ENCODE results near the gene RASSF1. TPM values are rescaled to one million over a fixed set of nuclear protein-coding genes. Genes with fewer than 3 reads are reported as not detected.

RASSF1 gene
- total RNA-seq, 1 experiment from 2014 or later: 29.6 TPM

DNA sequence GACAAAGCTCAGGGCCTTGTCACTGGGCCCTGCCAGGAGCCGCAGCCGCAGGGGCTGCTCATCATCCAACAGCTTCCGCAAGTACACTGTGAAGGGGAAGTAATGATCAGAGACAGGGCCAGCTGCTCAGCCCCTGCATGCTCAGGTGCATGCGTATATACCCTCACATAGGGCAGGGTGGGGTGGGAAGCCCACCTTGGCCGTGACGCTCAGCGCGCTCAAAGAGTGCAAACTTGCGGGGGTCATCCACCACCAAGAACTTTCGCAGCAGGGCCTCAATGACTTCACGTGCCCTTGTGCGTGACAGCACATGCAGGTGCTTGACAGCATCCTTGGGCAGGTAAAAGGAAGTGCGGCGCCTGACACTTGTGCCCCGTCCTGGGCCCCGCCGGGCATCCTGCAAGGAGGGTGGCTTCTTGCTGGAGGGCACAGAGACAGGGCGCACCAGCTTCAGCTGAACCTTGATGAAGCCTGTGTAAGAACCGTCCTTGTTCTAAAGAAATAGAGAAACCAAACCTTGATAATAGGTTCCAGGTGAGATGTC lies 9.2 kb downstream of the RASSF1 start:
- ChIA-PET RAD21 (ENCODE audit: low non-redundant PET in 1 of 2, low total read pairs in 2 of 2, uncharacterized antibody in 2 of 2, unreplicated experiment in 2 of 2) (no interaction called here), CTCF (no interaction called here), POLR2A (no interaction called here)
- Histone ChIP-seq H3K4me2 (ENCODE audit: low read length) (no peak overlapping the region), H3K9me2 (ENCODE audit: insufficient read depth) (no peaks in the 10 kb centered on the region), H3K9ac (ENCODE audit: low read length) (no peak overlapping the region), H3K27ac (ENCODE audit: low read depth, low read length) (no peak overlapping the region), H2AFZ (ENCODE audit: low read depth, low read length, poor library complexity, severe bottlenecking) (no peak overlapping the region), H3K27me3 (ENCODE audit: insufficient read depth, low read length) (no peaks in the 10 kb centered on the region), H3K4me3 (replicated peaks in 1 of 2; ENCODE audit: low read depth in 1 of 2, low read length in 2 of 2) (no peak overlapping the region), H3K36me3 (ENCODE audit: control insufficient read depth in 1 of 2, insufficient read depth in 2 of 2, low read length in 2 of 2) (peaks cover 30 to 37% of the 10 kb centered on the region in 2 experiments; a peak in 3 of 4 replicates), H3K79me2 (ENCODE audit: insufficient read depth, low read length) (peaks cover 75% of the 10 kb centered on the region), H3K4me1 (ENCODE audit: control insufficient read depth in 1 of 2, insufficient read depth in 2 of 2, low read length in 2 of 2) (peaks cover 18 to 36% of the 10 kb centered on the region in 2 experiments), H4K20me1 (ENCODE audit: insufficient read depth) (no peaks in the 10 kb centered on the region; the same call in 1 of the 2 replicates), H3K9me3 (ENCODE audit: control insufficient read depth in 1 of 2, insufficient read depth in 1 of 2, low read depth in 1 of 2, low read length in 2 of 2) (no peaks in the 10 kb centered on the region)
- intact Hi-C loops (cut with micrococcal nuclease): no loop called here
- ATAC-seq: no peak
- BruUV-seq (replicated peaks): no TSS peak
- TF ChIP-seq ZFX (IDR thresholded peaks at IDR 0.05) (no peak), SIN3A (IDR thresholded peaks at IDR 0.05; ENCODE audit: low read depth) (no peak), CTCF (IDR thresholded peaks at IDR 0.05 in 2 of 3, conservative IDR thresholded peaks at IDR 0.05 in 1 of 3; ENCODE audit: borderline replicate concordance in 1 of 3, insufficient read depth in 1 of 3, low read depth in 2 of 3, low read length in 2 of 3) (no peak), ELF1 (IDR thresholded peaks at IDR 0.05; ENCODE audit: borderline replicate concordance, low read depth) (no peak), MAX (IDR thresholded peaks at IDR 0.05) (no peak), SRF (IDR thresholded peaks at IDR 0.05; ENCODE audit: low read depth) (no peak), EZH2phosphoT487 (IDR thresholded peaks at IDR 0.05; ENCODE audit: borderline replicate concordance) (no peak), ZNF274 (IDR thresholded peaks at IDR 0.05; ENCODE audit: low read depth, low read length) (no peak), SP1 (IDR thresholded peaks at IDR 0.05; ENCODE audit: low read depth) (no peak), EGR1 (IDR thresholded peaks at IDR 0.05; ENCODE audit: low read depth) (no peak), POLR2AphosphoS5 (IDR thresholded peaks at IDR 0.05; ENCODE audit: low read depth, low read length) (no peak), POLR2A (IDR thresholded peaks at IDR 0.05; ENCODE audit: borderline replicate concordance, extremely low read depth, insufficient read depth, insufficient read length) (no peak), RAD21 (IDR thresholded peaks at IDR 0.05; ENCODE audit: low read depth) (no peak), CBX3 (IDR thresholded peaks at IDR 0.05; ENCODE audit: low read depth) (no peak), FOSL1 (IDR thresholded peaks at IDR 0.05; ENCODE audit: low read depth) (no peak), EZH2 (IDR thresholded peaks at IDR 0.05) (no peak), TCF7L2 (IDR thresholded peaks at IDR 0.05; ENCODE audit: borderline replicate concordance, extremely low read depth, insufficient read depth, insufficient read length) (no peak)
- TF ChIP-seq, protein P1, sequence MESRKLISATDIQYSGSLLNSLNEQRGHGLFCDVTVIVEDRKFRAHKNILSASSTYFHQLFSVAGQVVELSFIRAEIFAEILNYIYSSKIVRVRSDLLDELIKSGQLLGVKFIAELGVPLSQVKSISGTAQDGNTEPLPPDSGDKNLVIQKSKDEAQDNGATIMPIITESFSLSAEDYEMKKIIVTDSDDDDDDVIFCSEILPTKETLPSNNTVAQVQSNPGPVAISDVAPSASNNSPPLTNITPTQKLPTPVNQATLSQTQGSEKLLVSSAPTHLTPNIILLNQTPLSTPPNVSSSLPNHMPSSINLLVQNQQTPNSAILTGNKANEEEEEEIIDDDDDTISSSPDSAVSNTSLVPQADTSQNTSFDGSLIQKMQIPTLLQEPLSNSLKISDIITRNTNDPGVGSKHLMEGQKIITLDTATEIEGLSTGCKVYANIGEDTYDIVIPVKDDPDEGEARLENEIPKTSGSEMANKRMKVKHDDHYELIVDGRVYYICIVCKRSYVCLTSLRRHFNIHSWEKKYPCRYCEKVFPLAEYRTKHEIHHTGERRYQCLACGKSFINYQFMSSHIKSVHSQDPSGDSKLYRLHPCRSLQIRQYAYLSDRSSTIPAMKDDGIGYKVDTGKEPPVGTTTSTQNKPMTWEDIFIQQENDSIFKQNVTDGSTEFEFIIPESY (IDR thresholded peaks at IDR 0.05; ENCODE audit: extremely low read depth, insufficient replicate concordance, low read length): no peak
- DNase-seq (ENCODE audit: low read depth, low spot score): no peak
